Measurements from ENCODE around the gene ACTMAP.

Gene ACTMAP

GRCh38 chr19:40692212-40692551 lies 58.1 kb downstream of the ACTMAP start:
- DNase-seq: no peak

DNA sequence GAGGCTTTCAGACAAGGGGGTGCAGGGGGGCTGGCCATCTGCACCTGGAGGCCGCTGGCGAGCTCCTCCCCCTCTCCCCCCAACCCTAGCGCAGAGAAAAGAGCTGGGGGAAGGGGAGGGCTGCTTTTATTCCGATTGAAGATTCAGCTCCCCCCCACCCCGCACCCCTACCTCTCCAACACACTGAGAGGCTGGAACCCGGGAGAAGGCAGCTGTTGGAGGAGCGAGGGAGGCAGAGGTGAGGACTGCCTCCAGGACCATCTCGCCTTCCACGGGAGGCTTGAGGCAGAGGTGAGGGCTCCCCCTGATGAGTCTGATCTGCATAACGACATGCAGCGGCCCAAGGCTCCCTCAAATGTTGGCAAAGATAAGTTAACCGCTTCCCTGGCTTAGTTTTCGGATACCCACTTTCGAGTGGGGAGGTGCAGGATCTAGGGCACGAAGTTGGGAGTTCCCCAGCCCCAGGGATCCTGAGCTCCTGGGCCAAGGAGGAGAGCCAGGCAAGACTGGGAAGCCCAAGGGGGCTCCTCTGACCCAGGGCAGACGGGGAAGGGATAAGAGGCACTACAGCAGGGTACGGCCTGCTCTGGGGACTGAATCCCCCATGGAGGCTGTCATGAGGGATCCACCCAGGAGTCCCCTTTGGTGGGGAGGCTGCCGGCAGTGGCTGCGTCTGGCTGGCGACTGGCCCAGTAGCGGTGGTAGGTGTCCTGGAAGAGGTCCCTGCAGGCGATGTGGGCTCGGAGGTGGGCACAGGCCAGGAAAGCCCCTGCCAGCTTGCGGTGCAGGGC lies 58.7 kb downstream of the ACTMAP start:
- DNase-seq: no peak

Data from suppressor macrophage treated with lipopolysaccharide for 4 hours (primary cell).